Astrocyte of the spinal cord (primary cell): Measurements from ENCODE around the gene CARD6.
"Not testable (repeated sequence)": the region's sequence is repeated elsewhere in the genome, so short reads cannot be mapped to it uniquely, and the experiment has no call there.

Experiments used
- DNase-seq: peaks from one replicate; pipeline ENCODE4 v3.0.0; 2011; ENCODE audit warnings: low read depth, low spot score
- H3K4me3 ChIP-seq: 2 replicates; pipeline ENCODE4 v1.5.1; 2011; ENCODE audit warnings: low read depth, mild to moderate bottlenecking, low read length, moderate library complexity
- in situ Hi-C: cut with HindIII; loops from 2 replicates; pipeline ENCODE4 v1.10.0; 2017; ENCODE audit warnings: low sequenced_read_pairs
- TF ChIP-seq, protein P1 (sequence below): IDR thresholded peaks from 2 replicates; pipeline ENCODE4 v1.5.1; 2012; ENCODE audit warnings: low read depth, mild to moderate bottlenecking, low read length, inconsistent platforms

CARD6 gene

DNA sequence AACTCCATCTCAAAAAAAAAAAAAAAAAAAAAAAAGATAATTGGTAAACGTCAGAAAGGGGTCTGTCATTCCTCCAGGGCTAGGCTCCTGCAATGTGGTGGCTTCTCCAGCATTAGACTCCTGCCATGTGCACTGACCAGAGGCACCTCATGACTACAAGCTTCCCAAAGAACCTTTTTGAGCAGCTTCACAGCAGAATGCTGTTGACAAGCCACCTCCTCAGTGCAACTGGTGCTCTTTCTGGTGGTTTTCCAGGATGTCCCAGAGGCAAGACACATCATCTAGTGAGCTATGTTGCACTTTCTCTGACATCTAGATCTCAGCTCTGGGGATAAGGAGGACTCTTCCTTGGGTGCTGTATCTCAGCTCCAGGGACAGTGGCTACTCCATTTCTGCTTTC, 17.7 kb upstream of the CARD6 start:
- DNase-seq: no peak
- TF ChIP-seq, protein P1, sequence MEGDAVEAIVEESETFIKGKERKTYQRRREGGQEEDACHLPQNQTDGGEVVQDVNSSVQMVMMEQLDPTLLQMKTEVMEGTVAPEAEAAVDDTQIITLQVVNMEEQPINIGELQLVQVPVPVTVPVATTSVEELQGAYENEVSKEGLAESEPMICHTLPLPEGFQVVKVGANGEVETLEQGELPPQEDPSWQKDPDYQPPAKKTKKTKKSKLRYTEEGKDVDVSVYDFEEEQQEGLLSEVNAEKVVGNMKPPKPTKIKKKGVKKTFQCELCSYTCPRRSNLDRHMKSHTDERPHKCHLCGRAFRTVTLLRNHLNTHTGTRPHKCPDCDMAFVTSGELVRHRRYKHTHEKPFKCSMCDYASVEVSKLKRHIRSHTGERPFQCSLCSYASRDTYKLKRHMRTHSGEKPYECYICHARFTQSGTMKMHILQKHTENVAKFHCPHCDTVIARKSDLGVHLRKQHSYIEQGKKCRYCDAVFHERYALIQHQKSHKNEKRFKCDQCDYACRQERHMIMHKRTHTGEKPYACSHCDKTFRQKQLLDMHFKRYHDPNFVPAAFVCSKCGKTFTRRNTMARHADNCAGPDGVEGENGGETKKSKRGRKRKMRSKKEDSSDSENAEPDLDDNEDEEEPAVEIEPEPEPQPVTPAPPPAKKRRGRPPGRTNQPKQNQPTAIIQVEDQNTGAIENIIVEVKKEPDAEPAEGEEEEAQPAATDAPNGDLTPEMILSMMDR: no peak
- H3K4me3 ChIP-seq: no peak overlapping the region
- in situ Hi-C loops: no loop called here

DNA sequence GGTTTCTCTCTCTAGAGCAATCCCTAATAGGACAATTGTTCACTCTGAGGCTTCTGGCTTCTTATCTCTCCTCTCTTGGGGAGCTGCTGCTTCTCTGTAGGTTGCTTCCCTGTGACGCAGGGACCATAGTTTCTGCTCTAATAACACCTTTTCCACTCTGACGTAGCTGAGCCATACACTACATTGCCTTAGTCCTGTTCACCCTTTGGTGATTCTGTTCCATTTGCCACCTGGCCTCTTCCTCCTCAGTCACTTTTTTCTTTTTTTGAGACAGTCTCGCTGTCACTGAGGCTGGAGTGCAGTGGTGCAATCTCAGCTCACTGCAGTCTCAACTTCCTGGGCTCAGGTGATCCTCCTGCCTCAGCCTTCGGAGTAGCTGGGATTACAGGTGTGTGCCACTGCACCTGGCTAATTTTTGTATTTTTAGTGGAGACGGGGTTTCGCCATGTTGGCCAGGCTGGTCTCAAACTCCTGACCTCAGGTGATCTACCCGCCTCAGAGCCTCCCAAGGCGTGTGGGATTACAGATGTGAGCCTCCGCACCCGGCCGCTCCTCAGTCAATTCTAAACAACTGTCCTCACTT, 15.6 kb upstream of the CARD6 start:
- in situ Hi-C loops, H3K4me3 ChIP-seq, DNase-seq: not testable (repeated sequence)

DNA sequence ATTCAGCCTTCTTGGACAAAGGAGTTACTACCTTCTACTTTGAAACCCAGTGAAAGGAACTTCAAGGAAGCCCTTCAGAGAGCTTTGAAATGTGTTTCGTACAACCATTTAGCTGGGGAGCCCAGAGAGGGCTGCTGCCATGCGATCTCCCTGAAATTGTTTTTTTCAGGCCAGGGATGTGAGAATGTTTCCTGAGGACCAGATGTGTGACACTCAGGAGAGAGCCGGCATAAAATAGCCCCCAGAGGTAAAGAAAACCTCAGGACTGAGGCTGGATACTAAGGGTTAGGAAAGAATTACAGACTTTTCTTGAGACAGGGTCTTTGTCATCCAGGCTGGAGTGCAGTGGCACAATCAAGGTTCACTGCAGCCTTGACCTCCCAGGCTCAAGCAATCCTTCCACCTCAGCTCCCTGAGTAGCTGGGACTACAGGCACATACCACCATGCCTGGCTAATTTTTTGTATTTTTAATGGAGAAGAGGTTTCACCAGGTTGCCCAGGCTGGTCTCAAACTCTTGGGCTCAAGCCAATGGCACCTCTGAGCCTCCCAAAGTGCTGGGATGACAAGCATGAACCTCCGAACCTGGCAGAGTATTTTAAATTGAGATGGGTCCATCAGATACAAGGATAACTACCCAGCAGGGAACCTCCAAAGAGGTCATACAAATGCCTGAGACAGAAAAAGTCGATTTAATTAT, 14.5 kb upstream of the CARD6 start:
- no peak for DNase-seq
- in situ Hi-C loops: no loop called here
- TF ChIP-seq, protein P1: no peak
- H3K4me3 ChIP-seq: no peak overlapping the region

DNA sequence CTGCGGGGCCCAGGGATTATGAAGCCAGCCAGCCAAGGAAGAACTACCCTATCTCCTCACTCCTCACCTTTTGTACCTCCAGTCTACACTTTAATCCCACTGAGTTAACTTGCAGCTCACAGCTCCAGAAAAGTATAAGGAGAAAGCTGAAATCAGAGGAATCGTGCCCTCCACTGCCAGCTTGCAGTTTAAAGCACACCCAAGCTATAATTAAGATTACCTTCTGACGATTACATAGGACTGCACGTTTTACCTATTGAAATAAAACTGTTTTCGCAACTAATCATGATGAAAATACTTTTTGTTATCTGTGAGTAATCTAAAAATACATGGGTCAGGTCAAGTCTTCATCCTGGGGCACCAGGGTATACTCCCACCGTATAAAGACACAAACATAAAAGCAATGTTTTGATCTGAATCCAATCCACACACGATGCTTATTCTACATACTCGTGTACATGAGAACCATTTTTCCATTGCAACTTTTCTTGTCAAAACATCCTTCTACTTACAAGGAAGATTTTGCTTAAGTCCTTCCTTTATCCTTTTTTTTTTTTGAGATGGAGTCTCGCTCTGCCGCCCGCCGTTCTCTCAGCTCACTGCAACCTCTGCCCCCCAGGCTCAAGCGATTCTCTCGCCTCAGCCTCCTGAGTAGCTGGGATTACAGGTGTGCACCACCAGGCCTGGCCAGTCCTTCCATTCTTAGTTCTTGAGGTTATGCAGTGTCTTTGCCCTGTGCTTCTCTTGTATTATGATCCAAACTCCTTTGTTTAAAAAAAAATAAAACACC, 13.8 kb upstream of the CARD6 start:
- in situ Hi-C loops: no loop called here
- no peak for DNase-seq
- TF ChIP-seq, protein P1: no peak
- H3K4me3 ChIP-seq: no peak overlapping the region

DNA sequence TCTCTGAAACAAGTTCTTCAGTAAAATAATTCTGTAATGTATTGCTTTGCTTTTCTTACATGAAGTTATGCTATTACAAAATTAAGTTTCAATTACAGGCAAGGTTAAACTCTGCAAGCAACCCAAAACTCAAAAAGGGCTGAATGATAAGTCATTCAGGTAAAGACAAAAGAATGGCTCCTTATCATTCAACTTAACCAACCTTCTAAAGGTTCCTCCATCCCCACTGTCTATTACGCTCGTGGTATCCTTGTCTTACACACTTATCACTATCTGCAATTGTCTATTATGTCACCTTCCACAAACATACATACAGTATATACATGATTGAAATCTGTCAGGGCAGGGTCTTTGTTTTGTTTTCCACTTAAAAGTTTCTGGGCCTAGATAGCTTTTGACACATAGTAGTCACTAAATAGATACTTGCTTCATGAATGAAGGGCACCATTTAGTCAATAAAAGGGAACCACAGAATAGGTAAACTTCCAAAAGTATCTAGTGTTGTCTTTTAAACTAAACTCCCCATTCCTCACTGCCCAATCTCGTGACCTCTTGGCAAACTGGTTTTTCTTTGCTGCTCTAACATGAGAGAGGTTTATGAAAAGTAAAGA, 13.0 kb upstream of the CARD6 start:
- no peak for DNase-seq
- no peak overlapping the region for H3K4me3 ChIP-seq
- in situ Hi-C loops: no loop called here
- TF ChIP-seq, protein P1: no peak

DNA sequence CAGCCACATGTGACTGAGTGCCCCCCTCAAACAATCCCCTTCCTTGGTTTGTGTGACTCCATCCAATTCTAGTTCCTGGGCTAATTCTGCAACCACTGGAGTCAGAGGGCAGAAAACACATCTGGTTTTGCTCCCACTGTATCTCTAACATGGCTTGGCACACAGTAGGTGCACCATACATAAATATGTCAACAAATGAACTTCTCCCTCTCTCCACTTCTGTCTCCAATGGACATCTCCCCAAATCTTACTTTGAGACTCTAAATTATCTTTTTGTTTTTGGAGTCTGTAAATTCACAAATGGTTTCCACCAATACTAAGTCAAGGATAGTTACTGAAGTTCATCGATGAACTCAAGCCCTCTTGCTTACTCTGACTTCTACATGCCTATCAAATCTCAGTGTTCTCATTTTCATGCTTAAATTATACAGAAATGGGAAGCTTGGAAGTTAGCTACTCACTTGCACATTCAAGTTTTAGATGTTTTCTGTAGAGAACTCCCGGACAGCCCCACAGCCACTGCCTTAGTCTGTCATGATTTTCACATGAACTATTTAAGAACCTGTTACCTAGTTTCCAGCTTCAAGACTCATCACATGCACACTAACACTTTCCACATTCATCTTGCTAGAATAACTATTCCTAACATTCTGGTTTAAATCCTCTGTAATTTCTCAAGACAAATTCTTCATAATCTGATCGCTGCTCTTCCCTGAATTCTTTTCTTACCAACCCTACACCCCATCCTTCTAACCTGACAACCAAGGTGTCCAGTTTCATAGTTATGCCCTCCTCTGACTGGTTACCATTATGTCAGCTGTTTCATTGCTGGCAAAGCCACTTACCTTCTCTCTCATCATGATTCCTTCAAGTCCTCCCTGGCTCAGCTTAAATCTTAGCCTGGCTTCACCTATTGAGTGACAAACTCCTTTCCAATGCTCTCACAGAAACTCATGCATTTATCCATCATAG, 12.2 kb upstream of the CARD6 start:
- H3K4me3 ChIP-seq: no peak overlapping the region
- in situ Hi-C loops: no loop called here
- DNase-seq: no peak
- TF ChIP-seq, protein P1: no peak
